Caco-2 (cell line): Measurements from ENCODE around the gene PLEKHG3. TPM values are rescaled to one million over a fixed set of nuclear protein-coding genes. Genes with fewer than 3 reads are reported as not detected.

ENCODE experiments used
- BruUV-seq: library from RNA; stranded (reverse); fragments of 400-500 nt; replicated peaks from 2 replicates; lab custom pipeline; 2021; lab: Mats Ljungman, UMichigan
- CTCF ChIA-PET: fragments of 300-600 bp; sonication (Branson Sonifier 250); formaldehyde crosslinking; loops from one replicate; lab custom pipeline; 2022; ENCODE audit warnings: antibody characterized with exemption; lab: Charles Lee
- POLR2A ChIA-PET: fragments of 300-600 bp; sonication (Branson Sonifier 250); formaldehyde crosslinking; loops from one replicate; lab custom pipeline; 2022; ENCODE audit warnings: antibody characterized with exemption; lab: Charles Lee
- DNase-seq, 2 experiments: peaks; one replicate each; pipeline versions ENCODE4 v3.0.0 to v3.0.0-alpha.2; 2020 to 2022
- H3K27me3 ChIP-seq: replicated peaks from 2 replicates; pipeline ENCODE4 v1.6.0; 2011; ENCODE audit warnings: low read length; ENCODE audit not compliant: control insufficient read depth, insufficient read depth
- H3K36me3 ChIP-seq: 2 replicates; pipeline ENCODE4 v1.5.1; 2011; ENCODE audit warnings: low read length; ENCODE audit not compliant: control insufficient read depth, insufficient read depth
- H3K4me1 ChIP-seq: fragments of 250-450 bp; sonication (Bioruptor Pico); 2 replicates; pipeline ENCODE4 v1.5.1; 2020; ENCODE audit warnings: mild to moderate bottlenecking
- H3K4me3 ChIP-seq: 2 replicates; pipeline ENCODE4 v1.5.1; 2011; ENCODE audit warnings: low read depth, mild to moderate bottlenecking, control low read depth, low read length
- H3K9me3 ChIP-seq: fragments of 250-450 bp; sonication (Bioruptor Pico); 2 replicates; pipeline ENCODE4 v1.5.1; 2020; ENCODE audit warnings: mild to moderate bottlenecking, moderate library complexity
- H3K27ac Mint-ChIP-seq: one replicate; pipeline ENCODE4 v1.8.0; 2022; ENCODE audit warnings: mixed read lengths; ENCODE audit not compliant: unreplicated experiment
- H3K27me3 Mint-ChIP-seq: one replicate; pipeline ENCODE4 v1.8.0; 2022; ENCODE audit warnings: mixed read lengths; ENCODE audit not compliant: insufficient read depth, unreplicated experiment
- H3K36me3 Mint-ChIP-seq: one replicate; pipeline ENCODE4 v1.8.0; 2022; ENCODE audit warnings: mild to moderate bottlenecking, mixed read lengths; ENCODE audit not compliant: insufficient read depth, unreplicated experiment
- H3K4me1 Mint-ChIP-seq: one replicate; pipeline ENCODE4 v1.8.0; 2022; ENCODE audit warnings: low read depth, mixed read lengths; ENCODE audit not compliant: unreplicated experiment
- H3K4me3 Mint-ChIP-seq: one replicate; pipeline ENCODE4 v1.8.0; 2022; ENCODE audit warnings: mild to moderate bottlenecking, moderate library complexity, mixed read lengths; ENCODE audit not compliant: unreplicated experiment
- H3K9me3 Mint-ChIP-seq: one replicate; pipeline ENCODE4 v1.8.0; 2022; ENCODE audit warnings: mixed read lengths; ENCODE audit not compliant: unreplicated experiment
- CTCF ChIP-seq, 2 experiments: fragments of 200-600 bp in 1 of 2; IDR thresholded peaks; 1 replicate in 1 of 2; 2 replicates in 1 of 2; pipeline versions ENCODE4 v1.5.1 to v1.8.0; 2011 to 2022; ENCODE audit warnings: antibody characterized with exemption in 1 of 2, control low read depth in 1 of 2, inconsistent platforms in 1 of 2, low read depth in 1 of 2, low read length in 1 of 2, mild to moderate bottlenecking in 1 of 2, moderate library complexity in 1 of 2; ENCODE audit not compliant: insufficient read depth in 1 of 2, severe bottlenecking in 1 of 2, unreplicated experiment in 1 of 2
- intact Hi-C: fragments of 100-400 bp; cut with micrococcal nuclease; formaldehyde crosslinking; loops from one replicate; pipeline ENCODE4 v1.10.0; 2022; ENCODE audit not compliant: unreplicated experiment
- total RNA-seq: library from RNA; stranded (reverse); gene quantifications from 2 replicates; pipeline ENCODE4 v1.2.3, GENCODE V29; 2022

PLEKHG3 gene
- total RNA-seq, 1 experiment from 2014 or later = 85.9 TPM

DNA sequence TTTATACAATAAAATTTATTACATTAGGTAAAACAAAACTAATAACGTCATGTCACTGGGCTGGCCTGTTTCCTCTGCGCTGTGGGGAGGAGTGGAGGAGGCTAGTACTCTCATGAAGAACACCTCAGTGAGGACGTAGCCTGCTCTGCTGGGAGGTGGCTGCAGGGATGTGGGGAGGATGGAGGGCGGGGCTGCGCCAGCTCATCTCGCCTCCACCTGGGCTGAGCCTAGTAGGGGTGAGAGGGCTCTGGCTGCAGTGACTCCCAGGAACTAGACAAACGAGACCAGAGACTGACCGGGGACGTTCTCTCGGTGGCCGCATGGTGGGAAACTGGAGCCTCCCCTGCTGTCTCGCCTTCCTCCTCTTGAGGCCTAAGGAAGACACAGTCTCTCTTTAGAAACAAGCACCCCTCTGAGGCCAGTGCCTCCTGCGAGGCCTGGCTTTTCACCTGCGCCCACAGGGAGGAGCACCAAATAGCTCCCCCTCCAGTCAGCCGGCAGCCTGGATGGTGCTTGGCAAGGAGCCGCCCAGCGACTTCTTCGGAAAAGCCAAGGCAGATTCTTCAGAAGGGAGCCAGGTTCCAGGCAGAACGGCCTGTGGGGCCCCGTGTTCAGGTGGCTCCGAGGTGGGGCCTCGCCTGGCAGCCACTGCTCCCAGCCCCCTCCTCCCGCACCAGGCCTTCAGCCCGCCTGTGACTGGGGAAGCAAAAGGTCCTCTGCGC is 62.4 kb downstream of the PLEKHG3 start:
- POLR2A ChIA-PET = no interaction called here
- intact Hi-C loops = no loop called here
- no peak overlapping the region for H3K27ac Mint-ChIP-seq

GRCh38 chr14:64767215-64767964 is 63.2 kb downstream of the PLEKHG3 start:
- H3K9me3 Mint-ChIP-seq = no peaks in the 10 kb centered on the region
- POLR2A ChIA-PET = no interaction called here
- Histone ChIP-seq H3K36me3 (no peaks in the 10 kb centered on the region), H3K4me3 (no peak overlapping the region), H3K27me3 (no peaks in the 10 kb centered on the region), H3K9me3 (no peaks in the 10 kb centered on the region), H3K4me1 (peaks cover 12% of the 10 kb centered on the region)
- no peak for TF ChIP-seq CTCF (IDR thresholded peaks at IDR 0.05; ENCODE audit: insufficient read depth in 1 of 2, low read depth in 1 of 2, low read length in 1 of 2, severe bottlenecking in 1 of 2, unreplicated experiment in 1 of 2)
- peaks cover 16% of the 10 kb centered on the region for H3K4me1 Mint-ChIP-seq
- intact Hi-C loops = no loop called here
- DNase-seq = no peak
- BruUV-seq = no TSS peak
- no peak overlapping the region for H3K27ac Mint-ChIP-seq
- CTCF ChIA-PET = interaction anchor here (0.6 to 1.3 kb wide), 4 partner anchors 33 to 124 kb away, joined by 3 to 4 read pairs (median 4); no protein-coding TSS in a partner anchor
- peaks cover 1% of the 10 kb centered on the region for H3K36me3 Mint-ChIP-seq
- H3K4me3 Mint-ChIP-seq = no peak overlapping the region
- H3K27me3 Mint-ChIP-seq = no peaks in the 10 kb centered on the region

More for the DNA sequence above, 62.4 kb downstream of the PLEKHG3 start:
- Mint-ChIP-seq H3K9me3 (no peaks in the 10 kb centered on the region), H3K27me3 (no peaks in the 10 kb centered on the region), H3K4me3 (no peak overlapping the region), H3K36me3 (peaks cover 5% of the 10 kb centered on the region), H3K4me1 (peaks cover 23% of the 10 kb centered on the region)
- H3K36me3 ChIP-seq = no peaks in the 10 kb centered on the region
- CTCF ChIA-PET = interaction anchor here (0.6 to 1.3 kb wide), 4 partner anchors 34 to 125 kb away, joined by 3 to 4 read pairs (median 4); no protein-coding TSS in a partner anchor
- no peak overlapping the region for H3K4me3 ChIP-seq
- H3K4me1 ChIP-seq = peaks cover 20% of the 10 kb centered on the region
- H3K9me3 ChIP-seq = no peaks in the 10 kb centered on the region
- no TSS peak for BruUV-seq
- no peak for TF ChIP-seq CTCF (IDR thresholded peaks at IDR 0.05; ENCODE audit: insufficient read depth in 1 of 2, low read depth in 1 of 2, low read length in 1 of 2, severe bottlenecking in 1 of 2, unreplicated experiment in 1 of 2)
- DNase-seq = no peak
- H3K27me3 ChIP-seq = no peaks in the 10 kb centered on the region

- Histone ChIP-seq H3K27me3 (no peaks in the 10 kb centered on the region), H3K36me3 (no peaks in the 10 kb centered on the region), H3K4me3 (no peak overlapping the region), H3K9me3 (peaks cover 5% of the 10 kb centered on the region), H3K4me1 (peaks cover 9% of the 10 kb centered on the region)
- intact Hi-C loops = no loop called here
- DNase-seq = no peak
- Mint-ChIP-seq H3K36me3 (no peaks in the 10 kb centered on the region), H3K4me3 (no peak overlapping the region), H3K9me3 (no peaks in the 10 kb centered on the region), H3K4me1 (peaks cover 16% of the 10 kb centered on the region), H3K27me3 (no peaks in the 10 kb centered on the region), H3K27ac (no peak overlapping the region)
- no TSS peak for BruUV-seq
- no peak for TF ChIP-seq CTCF (IDR thresholded peaks at IDR 0.05; ENCODE audit: insufficient read depth in 1 of 2, low read depth in 1 of 2, low read length in 1 of 2, severe bottlenecking in 1 of 2, unreplicated experiment in 1 of 2)
- CTCF ChIA-PET = no interaction called here
- POLR2A ChIA-PET = no interaction called here
Observed at GRCh38 chr14:64768401-64769095, 64.3 kb downstream of the PLEKHG3 start.
